GM18858 (cell line): ENCODE results near the gene SERPING1.

Source experiments
- ATAC-seq: cut with Tn5 transposase; IDR thresholded peaks from one replicate; pipeline ENCODE4 v1.9.1; 2021; ENCODE audit not compliant: unreplicated experiment

The SERPING1 gene

GRCh38 chr11:57638005-57638781 is 40.7 kb downstream of the SERPING1 start:
- ATAC-seq = no peak

- ATAC-seq = no peak
Observed at GRCh38 chr11:57638811-57639320, 41.4 kb downstream of the SERPING1 start.

- ATAC-seq = no peak
Observed at GRCh38 chr11:57639321-57640067, 42.0 kb downstream of the SERPING1 start.

GRCh38 chr11:57640068-57640800 is 42.7 kb downstream of the SERPING1 start:
- ATAC-seq = no peak

GRCh38 chr11:57641011-57641807 is 43.7 kb downstream of the SERPING1 start:
- ATAC-seq = no peak

GRCh38 chr11:57643802-57644201 is 46.3 kb downstream of the SERPING1 start:
- ATAC-seq = no peak

GRCh38 chr11:57644748-57645688 is 47.5 kb downstream of the SERPING1 start:
- ATAC-seq = no peak

GRCh38 chr11:57645689-57646085 is 48.2 kb downstream of the SERPING1 start:
- no peak for ATAC-seq

GRCh38 chr11:57646194-57646798 is 48.8 kb downstream of the SERPING1 start:
- ATAC-seq = no peak

GRCh38 chr11:57646799-57647303 is 49.4 kb downstream of the SERPING1 start:
- ATAC-seq = no peak

- ATAC-seq = no peak
Observed at GRCh38 chr11:57647372-57647771, 49.9 kb downstream of the SERPING1 start.

- no peak for ATAC-seq
Observed at GRCh38 chr11:57647960-57648800, 50.7 kb downstream of the SERPING1 start.

GRCh38 chr11:57648801-57649735 is 51.6 kb downstream of the SERPING1 start:
- ATAC-seq = no peak

- no peak for ATAC-seq
Observed at GRCh38 chr11:57649826-57650738, 52.6 kb downstream of the SERPING1 start, which contains the start of gene YPEL4. TSS of gene YPEL4 (minus strand) at chr11:57649912. CDS start at chr11:57647107, 2,805 bp downstream.

GRCh38 chr11:57650739-57651090 is 53.2 kb downstream of the SERPING1 start:
- no peak for ATAC-seq

- ATAC-seq = no peak
Observed at GRCh38 chr11:57651408-57651807, 53.9 kb downstream of the SERPING1 start.
